ENCODE measurements around the gene ZNF598. TPM values are rescaled to one million over a fixed set of nuclear protein-coding genes. Genes with fewer than 3 reads are reported as not detected.

The ZNF598 gene
- total and polyA plus RNA-seq, 7 experiments from 2014 or later = 1.9 to 63.2 (median 46.0) TPM

DNA sequence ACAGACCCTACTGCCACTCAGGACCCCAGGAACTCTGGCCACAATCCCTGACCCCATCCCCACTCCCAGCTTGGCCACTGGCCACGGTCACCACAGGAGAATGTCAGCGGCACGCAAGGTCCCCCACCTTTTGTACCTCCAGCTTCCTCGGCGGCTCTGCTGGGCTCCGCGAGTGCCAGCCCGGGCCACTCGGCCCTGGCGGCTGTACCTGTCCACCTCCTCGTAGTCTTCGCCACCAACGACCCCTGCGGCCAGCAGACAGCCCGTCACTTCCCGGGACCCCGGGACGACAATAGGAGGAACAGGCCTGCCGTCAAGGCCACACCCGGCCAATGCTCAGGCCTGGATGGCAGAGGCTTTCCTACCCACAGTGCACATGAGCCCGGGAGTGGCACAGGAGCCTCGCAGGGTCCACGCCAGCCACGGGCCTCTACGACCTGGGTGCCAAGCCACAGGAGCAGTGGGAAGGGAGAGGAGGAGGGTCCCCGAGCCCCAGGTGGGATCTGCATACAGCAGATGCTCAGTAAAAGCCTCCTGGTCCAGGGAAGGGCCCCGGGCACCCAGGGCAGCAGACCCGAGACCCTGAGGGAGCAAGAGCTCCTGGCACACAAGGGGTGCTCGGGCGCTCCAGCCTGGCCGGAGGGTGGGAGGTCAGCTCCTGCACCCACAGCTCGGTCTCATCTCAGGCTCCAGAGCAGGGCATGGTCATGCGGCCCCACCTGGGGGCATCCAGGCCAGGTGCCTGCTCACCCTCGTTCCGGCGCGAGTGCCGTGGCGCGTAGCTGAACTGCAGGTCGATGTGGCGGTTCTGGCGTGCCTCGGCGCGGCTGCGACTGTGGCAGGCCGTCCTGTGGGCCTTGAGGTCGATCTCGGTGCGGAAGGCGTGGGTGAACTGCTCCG is 7.9 kb downstream of the ZNF598 start:
- Mint-ChIP-seq H3K27ac (no peak overlapping the region), H3K27me3 (no peaks in the 10 kb centered on the region), H3K36me3 (peaks cover 0 to 9% (median 7%) of the 10 kb centered on the region in 5 donors), H3K9me3 (no peaks in the 10 kb centered on the region), H3K4me3 (no peak overlapping the region), H3K4me1 (peaks cover 7 to 22% (median 10%) of the 10 kb centered on the region in 7 donors)
- intact Hi-C loops (cut with micrococcal nuclease) = no loop called here
- peaks cover 6 to 12% of the 10 kb centered on the region in 2 donors for H3K4me1 ChIP-seq (ENCODE audit: control insufficient read depth in 2 of 2, insufficient read depth in 2 of 2, low read length in 2 of 2)
- H3K9me3 ChIP-seq (ENCODE audit: control insufficient read depth in 2 of 3, low read length in 3 of 3) = no peaks in the 10 kb centered on the region
- H3K36me3 ChIP-seq (ENCODE audit: control insufficient read depth in 2 of 3, insufficient read depth in 3 of 3, low read length in 3 of 3) = peaks cover 0 to 67% (median 5%) of the 10 kb centered on the region in 3 experiments
- DNase-seq = no peak
- ATAC-seq = no peak
- no peak overlapping the region for H3K27ac ChIP-seq (ENCODE audit: low read depth, low read length)
- no peaks in the 10 kb centered on the region for H3K27me3 ChIP-seq (ENCODE audit: control insufficient read depth in 2 of 2, insufficient read depth in 2 of 2, low read length in 2 of 2)
- H3K4me3 ChIP-seq (ENCODE audit: low read length) = no peak overlapping the region
- ChIA-PET POLR2A (interaction anchor here (0.5 to 1.2 kb wide), 6 partner anchors 8 to 605 kb away, joined by 3 to 8 read pairs (median 3); partner anchors contain the start of genes RPS2 and TRAF7), CTCF (interaction anchor here (0.6 kb wide), 2 partner anchors 151 to 419 kb away, joined by 3 read pairs; no protein-coding TSS in a partner anchor)

DNA sequence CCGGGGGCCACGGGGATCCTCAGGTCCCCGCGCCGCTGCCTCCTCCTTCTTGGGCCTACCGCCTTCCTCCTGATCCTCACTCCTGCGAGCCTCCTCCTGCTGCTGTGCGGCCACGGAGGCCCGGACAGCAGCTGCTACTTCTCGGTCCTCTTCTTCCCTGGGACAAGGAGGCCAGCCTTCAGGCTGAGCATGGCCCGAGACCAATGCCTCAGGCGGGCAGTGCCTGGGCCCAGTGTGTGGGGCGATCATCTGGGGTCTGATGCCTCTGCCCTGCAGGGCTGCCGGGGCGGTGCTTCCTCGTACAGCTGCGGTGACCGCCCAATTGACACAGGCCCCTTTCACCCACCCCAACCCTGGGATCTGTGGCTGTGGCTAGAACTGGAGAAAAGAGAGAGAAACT is 8.6 kb downstream of the ZNF598 start:
- intact Hi-C loops (cut with micrococcal nuclease) = no loop called here
- no peak for DNase-seq
- Mint-ChIP-seq H3K4me1 (peaks cover 4 to 18% (median 6%) of the 10 kb centered on the region in 7 donors), H3K27ac (no peak overlapping the region), H3K27me3 (no peaks in the 10 kb centered on the region), H3K36me3 (peaks cover 0 to 9% (median 6%) of the 10 kb centered on the region in 5 donors), H3K9me3 (no peaks in the 10 kb centered on the region), H3K4me3 (no peak overlapping the region)
- H3K27ac ChIP-seq (ENCODE audit: low read depth, low read length) = no peak overlapping the region
- no peaks in the 10 kb centered on the region for H3K9me3 ChIP-seq (ENCODE audit: control insufficient read depth in 2 of 3, low read length in 3 of 3)
- ATAC-seq = no peak
- ChIA-PET CTCF (no interaction called here), POLR2A (interaction anchor here (1.2 kb wide), 3 partner anchors 10 to 36 kb away, joined by 3 to 8 read pairs (median 4); partner anchors contain the start of gene RPS2)
- H3K36me3 ChIP-seq (ENCODE audit: control insufficient read depth in 2 of 3, insufficient read depth in 3 of 3, low read length in 3 of 3) = peaks cover 0 to 69% (median 5%) of the 10 kb centered on the region in 3 experiments
- H3K4me1 ChIP-seq (ENCODE audit: control insufficient read depth in 2 of 2, insufficient read depth in 2 of 2, low read length in 2 of 2) = peaks cover 6 to 12% of the 10 kb centered on the region in 2 donors
- no peak overlapping the region for H3K4me3 ChIP-seq (ENCODE audit: low read length)
- H3K27me3 ChIP-seq (ENCODE audit: control insufficient read depth in 2 of 2, insufficient read depth in 2 of 2, low read length in 2 of 2) = no peaks in the 10 kb centered on the region

DNA sequence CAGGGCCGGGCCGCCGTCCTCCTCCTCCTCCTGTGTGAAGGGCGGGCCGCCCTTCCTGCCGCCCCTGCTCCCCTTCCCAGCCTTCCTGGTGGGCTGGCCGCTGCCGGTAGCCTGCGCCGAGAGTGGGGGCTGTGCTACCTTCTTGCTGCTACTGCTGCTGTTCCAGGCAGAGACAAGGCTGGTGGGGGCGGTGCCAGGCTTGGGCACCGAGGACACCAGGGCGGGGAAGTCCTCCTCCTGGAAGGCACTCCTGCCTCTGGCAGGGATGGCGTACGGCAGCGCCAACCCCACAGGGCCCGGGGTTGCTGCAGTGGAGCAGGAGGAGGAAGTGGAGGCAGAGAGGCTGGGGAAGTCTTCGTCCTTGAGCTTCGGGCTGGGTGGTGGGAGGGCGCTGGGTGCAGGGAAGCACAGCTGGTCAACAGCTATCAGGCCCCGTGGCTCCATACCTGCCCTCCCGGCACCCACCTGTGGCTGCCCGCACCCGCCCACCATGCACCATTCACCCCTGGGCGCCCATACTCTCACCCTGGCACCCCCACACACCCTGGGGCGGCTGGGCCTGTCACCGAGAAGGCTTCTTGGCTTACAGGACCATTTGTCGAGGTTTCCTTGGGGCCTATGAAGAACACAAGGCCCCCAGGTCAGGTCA is 9.6 kb downstream of the ZNF598 start:
- ATAC-seq = no peak
- intact Hi-C loops (cut with micrococcal nuclease) = loop anchor here in 1 of 2 donors (10.0 kb wide), 1 partner anchor 225 kb away; the partner anchor contains the start of gene E4F1
- H3K4me3 ChIP-seq (ENCODE audit: low read length) = no peak overlapping the region
- Mint-ChIP-seq H3K27ac (no peak overlapping the region), H3K36me3 (peaks cover 0 to 10% (median 7%) of the 10 kb centered on the region in 5 donors), H3K9me3 (no peaks in the 10 kb centered on the region), H3K4me3 (no peak overlapping the region), H3K4me1 (peaks cover 0 to 11% (median 0%) of the 10 kb centered on the region in 7 donors), H3K27me3 (no peaks in the 10 kb centered on the region)
- CTCF ChIA-PET = no interaction called here
- H3K36me3 ChIP-seq (ENCODE audit: control insufficient read depth in 2 of 3, insufficient read depth in 3 of 3, low read length in 3 of 3) = peaks cover 0 to 69% (median 5%) of the 10 kb centered on the region in 3 experiments
- H3K27ac ChIP-seq (ENCODE audit: low read depth, low read length) = no peak overlapping the region
- no peak for DNase-seq
- H3K4me1 ChIP-seq (ENCODE audit: control insufficient read depth in 2 of 2, insufficient read depth in 2 of 2, low read length in 2 of 2) = peaks cover 6 to 12% of the 10 kb centered on the region in 2 donors
- no peaks in the 10 kb centered on the region for H3K27me3 ChIP-seq (ENCODE audit: control insufficient read depth in 2 of 2, insufficient read depth in 2 of 2, low read length in 2 of 2)
- POLR2A ChIA-PET = interaction anchor here (1.1 to 1.2 kb wide), 3 partner anchors 9 to 57 kb away, joined by 3 to 8 read pairs (median 3); partner anchors contain the start of gene MSRB1
- H3K9me3 ChIP-seq (ENCODE audit: control insufficient read depth in 2 of 3, low read length in 3 of 3) = no peaks in the 10 kb centered on the region

DNA sequence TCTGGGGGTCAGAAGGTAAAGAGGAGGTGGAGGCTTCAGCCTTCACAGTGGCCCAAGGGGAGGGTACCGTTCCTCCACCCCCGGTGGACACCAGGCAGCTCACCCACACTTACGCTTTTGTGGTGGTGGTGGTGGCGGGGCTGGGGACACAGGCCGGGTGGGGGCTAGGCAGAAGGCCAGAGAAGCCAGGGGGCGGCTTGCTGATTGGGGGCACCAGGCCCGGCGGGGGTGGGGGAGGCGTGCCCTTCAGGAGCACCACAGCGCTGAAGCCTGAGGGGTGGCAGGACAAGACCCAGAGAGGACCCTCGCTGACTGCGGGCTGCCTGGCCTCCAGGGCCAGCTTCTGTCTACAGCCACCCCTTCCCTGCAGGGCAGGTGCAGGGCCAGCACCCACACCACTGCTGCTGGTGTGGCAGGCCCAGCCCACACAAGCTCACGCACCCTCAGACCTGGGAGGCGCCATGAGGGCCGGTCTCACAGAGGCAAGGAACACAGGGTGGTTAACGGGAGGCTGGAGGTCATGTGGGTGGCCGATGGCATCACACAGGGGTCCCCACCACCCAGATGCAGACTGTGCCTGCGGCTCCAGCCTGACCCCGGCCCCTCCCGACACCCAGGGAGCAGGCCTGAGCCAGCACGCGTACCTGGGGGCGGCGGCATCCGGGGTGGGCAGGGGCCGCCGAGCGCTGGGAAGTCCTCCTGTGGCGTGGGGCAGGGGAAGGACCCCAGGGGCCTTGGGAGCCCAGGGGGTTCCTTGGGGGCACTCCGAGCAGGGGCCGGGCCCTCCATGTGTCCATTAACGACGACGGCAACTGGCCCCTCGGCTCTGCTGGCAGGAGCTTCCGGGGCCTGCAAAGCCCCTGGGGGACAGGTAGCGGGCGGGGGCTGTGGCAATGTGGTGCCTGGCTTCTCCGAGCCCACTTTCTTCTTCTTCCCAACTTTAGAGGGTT is 10.5 kb downstream of the ZNF598 start:
- Histone ChIP-seq H3K4me3 (ENCODE audit: low read length) (no peak overlapping the region), H3K27me3 (ENCODE audit: control insufficient read depth in 2 of 2, insufficient read depth in 2 of 2, low read length in 2 of 2) (no peaks in the 10 kb centered on the region), H3K4me1 (ENCODE audit: control insufficient read depth in 2 of 2, insufficient read depth in 2 of 2, low read length in 2 of 2) (peaks cover 3 to 5% of the 10 kb centered on the region in 2 donors), H3K27ac (ENCODE audit: low read depth, low read length) (no peak overlapping the region), H3K36me3 (ENCODE audit: control insufficient read depth in 2 of 3, insufficient read depth in 3 of 3, low read length in 3 of 3) (peaks cover 0 to 69% (median 5%) of the 10 kb centered on the region in 3 experiments), H3K9me3 (ENCODE audit: control insufficient read depth in 2 of 3, low read length in 3 of 3) (no peaks in the 10 kb centered on the region)
- Mint-ChIP-seq H3K36me3 (peaks cover 0 to 10% (median 7%) of the 10 kb centered on the region in 5 donors), H3K9me3 (no peaks in the 10 kb centered on the region), H3K4me1 (peaks cover 0 to 7% (median 0%) of the 10 kb centered on the region in 7 donors), H3K4me3 (no peak overlapping the region), H3K27me3 (no peaks in the 10 kb centered on the region), H3K27ac (no peak overlapping the region)
- CTCF ChIA-PET = no interaction called here
- POLR2A ChIA-PET = interaction anchor here (1.0 to 1.1 kb wide), 3 partner anchors 34 to 156 kb away, joined by 3 to 5 read pairs (median 3); partner anchors contain the start of genes MSRB1, RPS2 and TRAF7
- DNase-seq = peak in 1 of 9 donors; percentile 5
- no peak for ATAC-seq
- intact Hi-C loops (cut with micrococcal nuclease) = loop anchor here in 1 of 2 donors (10.0 kb wide), 1 partner anchor 226 kb away; the partner anchor contains the start of gene E4F1

DNA sequence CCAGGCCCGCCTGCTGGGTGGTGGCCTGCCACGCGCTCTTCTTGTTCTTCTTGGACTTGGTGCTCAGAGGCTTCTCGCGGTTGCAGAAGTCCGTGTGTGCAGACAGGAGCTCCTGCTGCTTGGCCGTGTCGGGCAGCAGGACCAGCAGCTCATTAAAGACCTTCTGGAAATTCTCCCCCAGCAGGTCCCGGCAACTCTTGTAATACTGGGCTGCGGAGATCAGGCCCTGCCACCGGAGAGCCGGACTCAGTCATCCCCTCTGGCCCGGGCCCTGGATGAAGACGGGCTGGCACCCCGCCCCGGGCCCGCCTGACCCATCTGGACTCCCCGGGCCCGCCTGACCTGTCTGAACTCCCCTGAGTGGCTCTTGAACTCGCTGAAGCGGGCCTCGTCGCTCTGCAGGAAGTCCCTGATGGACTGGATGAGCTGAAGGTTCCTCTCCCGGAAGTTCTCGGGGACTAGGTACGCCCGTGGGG is 11.2 kb downstream of the ZNF598 start:
- H3K27ac ChIP-seq (ENCODE audit: low read depth, low read length) = no peak overlapping the region
- no peak for DNase-seq
- H3K27me3 ChIP-seq (ENCODE audit: control insufficient read depth in 2 of 2, insufficient read depth in 2 of 2, low read length in 2 of 2) = no peaks in the 10 kb centered on the region
- H3K36me3 Mint-ChIP-seq = peaks cover 0 to 10% (median 7%) of the 10 kb centered on the region in 5 donors
- no peaks in the 10 kb centered on the region for H3K4me1 ChIP-seq (ENCODE audit: control insufficient read depth in 2 of 2, insufficient read depth in 2 of 2, low read length in 2 of 2)
- ATAC-seq = no peak
- no peaks in the 10 kb centered on the region for H3K27me3 Mint-ChIP-seq
- peaks cover 0 to 67% (median 5%) of the 10 kb centered on the region in 3 experiments for H3K36me3 ChIP-seq (ENCODE audit: control insufficient read depth in 2 of 3, insufficient read depth in 3 of 3, low read length in 3 of 3)
- POLR2A ChIA-PET = interaction anchor here (1.0 kb wide), 2 partner anchors 34 to 157 kb away, joined by 3 to 5 read pairs; partner anchors contain the start of genes RPS2 and TRAF7
- CTCF ChIA-PET = interaction anchor here (0.6 kb wide), 1 partner anchor 10 kb away, joined by 3 read pairs; no protein-coding TSS in a partner anchor
- intact Hi-C loops (cut with micrococcal nuclease) = loop anchor here in 1 of 2 donors (10.0 kb wide), 1 partner anchor 226 kb away; the partner anchor contains the start of gene E4F1
- no peaks in the 10 kb centered on the region for H3K9me3 ChIP-seq (ENCODE audit: control insufficient read depth in 2 of 3, low read length in 3 of 3)
- H3K27ac Mint-ChIP-seq = peak overlapping the region in 1 of 9 donors; percentile 38
- H3K9me3 Mint-ChIP-seq = no peaks in the 10 kb centered on the region
- peaks cover 0 to 7% (median 4%) of the 10 kb centered on the region in 7 donors for H3K4me1 Mint-ChIP-seq
- H3K4me3 ChIP-seq (ENCODE audit: low read length) = no peak overlapping the region
- no peak overlapping the region for H3K4me3 Mint-ChIP-seq

All from naive thymus-derived CD4-positive, alpha-beta T cell (primary cell).